Fibroblast of mammary gland (primary cell): ENCODE data around the gene C12orf54.
"Not testable (repeated sequence)": the region's sequence is repeated elsewhere in the genome, so short reads cannot be mapped to it uniquely, and the experiment has no call there.

Source experiments
- DNase-seq: peaks from one replicate; pipeline ENCODE4 v3.0.0-alpha.2; 2010; ENCODE audit warnings: low read depth
- H3K4me3 ChIP-seq: 2 replicates; pipeline ENCODE4 v1.5.1; 2011; ENCODE audit warnings: low read depth, mild to moderate bottlenecking, low read length, moderate library complexity; ENCODE audit not compliant: control insufficient read depth
- TF ChIP-seq, protein P1 (sequence below): conservative IDR thresholded peaks from 2 replicates; pipeline ENCODE4 v1.5.1; 2011; ENCODE audit warnings: low read depth, low read length, inconsistent platforms; ENCODE audit not compliant: control insufficient read depth, insufficient read depth

The C12orf54 gene

DNA sequence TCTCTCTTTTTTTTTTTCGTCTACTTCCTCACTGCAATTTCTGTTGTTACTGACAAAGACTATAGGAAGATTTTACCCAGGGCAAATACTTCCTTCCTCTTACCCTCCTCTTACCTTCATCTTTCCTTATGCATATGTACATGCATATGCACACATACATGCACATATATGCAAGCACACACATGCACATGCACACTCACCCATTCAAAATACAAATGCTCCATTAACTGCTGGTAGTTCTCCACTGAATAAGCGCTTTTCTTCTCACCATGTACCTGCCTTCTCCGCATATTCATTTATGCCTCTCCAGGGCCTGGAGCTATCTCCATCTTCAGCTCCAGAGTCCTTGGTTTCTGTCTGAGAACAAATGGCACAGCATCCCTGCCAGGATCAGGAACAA is 632 bp downstream of the C12orf54 start:
- DNase-seq, result no peak
- H3K4me3 ChIP-seq, result no peak overlapping the region
- TF ChIP-seq, protein P1, sequence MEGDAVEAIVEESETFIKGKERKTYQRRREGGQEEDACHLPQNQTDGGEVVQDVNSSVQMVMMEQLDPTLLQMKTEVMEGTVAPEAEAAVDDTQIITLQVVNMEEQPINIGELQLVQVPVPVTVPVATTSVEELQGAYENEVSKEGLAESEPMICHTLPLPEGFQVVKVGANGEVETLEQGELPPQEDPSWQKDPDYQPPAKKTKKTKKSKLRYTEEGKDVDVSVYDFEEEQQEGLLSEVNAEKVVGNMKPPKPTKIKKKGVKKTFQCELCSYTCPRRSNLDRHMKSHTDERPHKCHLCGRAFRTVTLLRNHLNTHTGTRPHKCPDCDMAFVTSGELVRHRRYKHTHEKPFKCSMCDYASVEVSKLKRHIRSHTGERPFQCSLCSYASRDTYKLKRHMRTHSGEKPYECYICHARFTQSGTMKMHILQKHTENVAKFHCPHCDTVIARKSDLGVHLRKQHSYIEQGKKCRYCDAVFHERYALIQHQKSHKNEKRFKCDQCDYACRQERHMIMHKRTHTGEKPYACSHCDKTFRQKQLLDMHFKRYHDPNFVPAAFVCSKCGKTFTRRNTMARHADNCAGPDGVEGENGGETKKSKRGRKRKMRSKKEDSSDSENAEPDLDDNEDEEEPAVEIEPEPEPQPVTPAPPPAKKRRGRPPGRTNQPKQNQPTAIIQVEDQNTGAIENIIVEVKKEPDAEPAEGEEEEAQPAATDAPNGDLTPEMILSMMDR, result no peak

DNA sequence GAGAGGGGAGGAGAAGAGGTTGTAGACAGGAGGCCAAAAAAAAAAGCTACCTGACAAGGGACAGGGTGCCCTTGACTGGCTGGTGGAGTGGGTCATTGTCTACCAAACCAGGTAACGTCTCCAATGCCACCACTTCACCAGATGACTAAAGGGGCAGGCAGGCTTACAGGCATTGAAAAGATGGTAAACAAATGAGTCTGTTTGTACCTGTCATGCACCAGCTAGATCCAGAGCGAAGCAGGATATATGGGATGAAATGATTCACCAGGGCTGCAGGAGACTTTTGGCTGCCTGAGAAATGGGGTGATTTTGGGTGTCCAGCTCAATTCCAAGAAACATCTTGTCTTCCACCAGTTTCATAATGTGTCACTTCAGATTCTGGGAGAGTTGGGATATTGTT is 4.0 kb downstream of the C12orf54 start:
- TF ChIP-seq, protein P1, result no peak
- H3K4me3 ChIP-seq, result no peak overlapping the region
- DNase-seq, result no peak

DNA sequence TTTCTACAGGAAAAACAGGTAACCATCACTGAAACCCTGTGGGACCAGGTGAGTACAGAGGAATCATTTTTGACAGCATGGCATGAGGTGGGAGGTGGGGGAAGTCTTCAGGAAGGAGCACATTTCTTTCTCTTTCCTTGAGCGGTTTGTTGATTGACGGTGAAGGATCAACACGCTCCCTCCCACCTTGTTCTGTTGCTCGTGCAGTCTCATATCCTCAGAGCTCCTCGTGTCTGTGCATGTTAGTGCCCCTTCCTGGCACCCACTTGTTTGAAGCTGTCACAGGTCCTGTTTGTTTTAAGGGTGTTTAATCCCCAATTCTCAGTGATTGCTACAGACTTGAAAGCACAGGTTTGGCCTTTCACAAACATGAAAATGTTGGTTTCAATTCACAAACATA is 4.4 kb downstream of the C12orf54 start:
- H3K4me3 ChIP-seq, result no peak overlapping the region
- no peak for DNase-seq
- TF ChIP-seq, protein P1, result no peak

DNA sequence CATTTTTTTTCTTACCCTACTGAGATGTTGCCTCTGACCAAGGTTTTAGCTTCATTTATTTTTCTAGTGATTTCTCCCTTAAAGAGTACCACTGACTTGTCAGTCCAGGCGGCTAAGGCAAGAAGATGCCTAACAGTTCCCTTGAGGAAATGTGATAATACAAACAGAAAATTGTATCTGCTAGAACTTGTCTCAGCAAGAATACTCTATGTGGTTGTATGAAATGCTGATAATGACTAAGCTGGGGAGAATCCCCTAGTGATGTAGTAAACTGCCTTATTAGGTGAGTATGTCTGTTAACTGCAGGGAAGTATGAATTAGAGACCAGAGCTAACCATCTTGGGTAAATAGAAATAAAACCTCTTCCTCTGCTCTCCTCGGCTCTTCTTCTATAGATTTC is 6.7 kb downstream of the C12orf54 start:
- peak; percentile 10 for DNase-seq
- H3K4me3 ChIP-seq, result no peak overlapping the region
- TF ChIP-seq, protein P1, result no peak

DNA sequence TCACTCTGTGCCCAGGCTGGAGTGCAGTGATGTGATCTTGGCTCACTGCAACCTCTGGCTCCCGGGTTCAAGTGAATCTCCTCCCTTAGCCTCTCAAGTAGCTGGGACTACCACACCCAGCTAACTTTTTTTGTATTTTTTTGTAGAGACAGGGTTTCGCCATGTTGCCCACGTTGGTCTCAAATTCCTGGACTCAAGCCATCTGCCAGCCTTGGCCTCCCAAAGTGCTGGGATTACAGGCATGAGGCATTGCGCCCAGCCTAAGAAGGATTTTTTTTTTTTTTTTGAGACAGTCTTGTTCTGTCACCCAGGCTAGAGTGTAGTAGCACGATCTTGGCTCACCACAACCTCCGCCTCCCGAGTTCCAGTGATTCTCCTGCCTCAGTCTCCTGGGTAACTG is 7.2 kb downstream of the C12orf54 start:
- not testable (repeated sequence) for H3K4me3 ChIP-seq, DNase-seq

DNA sequence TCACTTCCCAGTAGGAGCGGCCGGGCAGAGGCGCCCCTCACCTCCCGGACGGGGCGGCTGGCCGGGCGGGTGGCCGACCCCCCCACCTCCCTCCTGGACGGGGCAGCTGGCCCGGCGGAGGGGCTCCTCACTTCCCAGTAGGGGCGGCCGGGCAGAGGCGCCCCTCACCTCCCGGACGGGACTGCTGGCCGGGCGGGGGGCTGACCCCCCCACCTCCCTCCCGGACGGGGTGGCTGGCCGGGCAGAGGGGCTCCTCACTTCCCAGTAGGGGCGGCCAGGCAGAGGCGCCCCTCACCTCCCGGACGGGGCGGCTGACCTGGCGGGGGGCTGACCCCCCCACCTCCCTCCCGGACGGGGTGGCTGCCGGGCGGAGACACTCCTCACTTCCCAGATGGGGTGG is 18.0 kb downstream of the C12orf54 start:
- H3K4me3 ChIP-seq, DNase-seq: not testable (repeated sequence)

DNA sequence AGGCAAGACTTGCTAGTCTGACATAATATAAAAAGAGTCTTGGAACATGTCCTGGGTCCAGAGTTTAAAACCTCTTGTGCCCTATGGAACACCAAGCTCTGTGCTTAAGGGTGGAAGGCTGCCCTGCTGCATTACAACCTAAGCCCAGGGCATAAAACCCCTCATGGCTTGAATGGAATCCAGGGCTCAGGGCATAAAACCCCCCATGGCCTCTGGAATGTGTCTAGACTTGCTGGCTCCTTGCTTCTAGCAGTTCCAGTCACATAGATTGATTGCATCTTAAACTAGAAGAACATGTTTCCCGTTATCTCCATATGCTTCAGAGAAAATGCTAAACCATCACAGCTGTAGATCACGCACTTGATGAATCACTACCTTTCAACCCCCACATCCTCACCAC is 24.5 kb downstream of the C12orf54 start:
- DNase-seq, H3K4me3 ChIP-seq: not testable (repeated sequence)

DNA sequence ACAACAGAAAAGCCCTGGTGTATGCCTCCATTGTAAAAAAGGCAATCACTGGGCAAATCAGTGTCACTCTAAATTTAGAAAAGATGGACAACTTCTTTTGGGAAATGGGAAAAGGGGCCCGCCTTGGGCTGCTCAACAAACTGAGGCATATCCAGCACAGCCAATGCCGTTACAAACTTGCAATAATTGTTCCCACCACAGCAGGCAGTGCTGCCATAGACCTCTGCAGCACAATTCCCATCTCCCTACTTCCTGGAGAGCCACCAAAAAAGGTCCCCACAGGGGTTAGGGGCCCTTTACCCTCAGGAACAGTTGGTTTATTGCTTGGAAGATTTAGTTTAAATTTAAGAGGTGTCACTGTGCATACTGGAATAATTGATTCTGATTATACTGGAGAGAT is 26.7 kb downstream of the C12orf54 start:
- TF ChIP-seq, protein P1, result no peak
- DNase-seq, result no peak
- H3K4me3 ChIP-seq, result no peak overlapping the region

DNA sequence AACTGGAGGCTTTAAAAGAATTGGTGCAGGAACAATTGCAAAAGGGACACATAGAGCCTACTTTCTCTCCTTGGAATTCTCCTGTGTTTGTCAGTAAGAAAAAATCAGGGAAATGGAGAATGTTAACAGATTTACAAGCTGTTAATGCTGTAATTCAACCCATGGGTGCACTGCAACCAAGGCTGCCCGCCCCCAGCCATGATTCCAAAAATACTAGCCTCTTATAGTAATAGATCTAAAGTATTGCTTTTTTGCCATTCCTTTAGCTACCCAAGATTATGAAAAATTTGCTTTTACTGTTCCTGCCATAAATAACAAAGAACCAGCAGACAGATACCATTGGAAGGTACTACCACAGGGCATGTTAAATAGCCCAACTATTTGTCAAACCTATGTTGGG is 27.8 kb downstream of the C12orf54 start:
- no peak overlapping the region for H3K4me3 ChIP-seq
- DNase-seq, result no peak
- TF ChIP-seq, protein P1, result no peak
